HG03045 (cell line): Measurements from ENCODE around the gene ANKS1A.

Experiments used
- ATAC-seq: cut with Tn5 transposase; IDR thresholded peaks from one replicate; pipeline ENCODE4 v1.9.1; 2021; ENCODE audit warnings: mild to moderate bottlenecking, moderate library complexity; ENCODE audit not compliant: unreplicated experiment

ANKS1A gene

GRCh38 chr6:35064757-35065440 is 175.8 kb downstream of the ANKS1A start:
- ATAC-seq: no peak

- no peak for ATAC-seq
Observed at GRCh38 chr6:35065441-35065800, 176.4 kb downstream of the ANKS1A start.

GRCh38 chr6:35065870-35066269 is 176.8 kb downstream of the ANKS1A start:
- ATAC-seq: no peak

- no peak for ATAC-seq
Observed at GRCh38 chr6:35067234-35067633, 178.2 kb downstream of the ANKS1A start.

GRCh38 chr6:35068206-35068605 is 179.2 kb downstream of the ANKS1A start:
- ATAC-seq: no peak

GRCh38 chr6:35068644-35069043 is 179.6 kb downstream of the ANKS1A start:
- ATAC-seq: no peak

- ATAC-seq: no peak
Observed at GRCh38 chr6:35069262-35069661, 180.2 kb downstream of the ANKS1A start.

GRCh38 chr6:35070111-35070510 is 181.1 kb downstream of the ANKS1A start:
- ATAC-seq: no peak

GRCh38 chr6:35071347-35071994 is 182.4 kb downstream of the ANKS1A start:
- no peak for ATAC-seq

- ATAC-seq: no peak
Observed at GRCh38 chr6:35072051-35072697, 183.1 kb downstream of the ANKS1A start.

GRCh38 chr6:35072698-35073055 is 183.6 kb downstream of the ANKS1A start:
- no peak for ATAC-seq

- ATAC-seq: no peak
Observed at GRCh38 chr6:35073211-35073610, 184.2 kb downstream of the ANKS1A start.

- ATAC-seq: no peak
Observed at GRCh38 chr6:35073766-35074471, 184.9 kb downstream of the ANKS1A start.

GRCh38 chr6:35076997-35077712 is 188.1 kb downstream of the ANKS1A start:
- no peak for ATAC-seq

GRCh38 chr6:35077713-35078105 is 188.7 kb downstream of the ANKS1A start:
- ATAC-seq: no peak

- no peak for ATAC-seq
Observed at GRCh38 chr6:35078226-35078850, 189.3 kb downstream of the ANKS1A start.

- ATAC-seq: no peak
Observed at GRCh38 chr6:35078896-35079295, 189.8 kb downstream of the ANKS1A start.

GRCh38 chr6:35079311-35080000 is 190.4 kb downstream of the ANKS1A start:
- no peak for ATAC-seq

GRCh38 chr6:35080016-35080680 is 191.1 kb downstream of the ANKS1A start:
- ATAC-seq: no peak
